ENCODE results near the gene ITCH. TPM values are rescaled to one million over a fixed set of nuclear protein-coding genes. Genes with fewer than 3 reads are reported as not detected.
"Not testable (repeated sequence)": the region's sequence is repeated elsewhere in the genome, so short reads cannot be mapped to it uniquely, and the experiment has no call there.

Gene ITCH
- total RNA-seq, 4 donors from 2014 or later, result 37.4 to 48.4 (median 43.4) TPM

- H3K4me3 ChIP-seq, result no peak overlapping the region
- no peaks in the 10 kb centered on the region for H3K9me3 ChIP-seq
- no peaks in the 10 kb centered on the region for H3K4me1 ChIP-seq
- H3K36me3 ChIP-seq, result peaks cover 29% of the 10 kb centered on the region
- WGBS, result 93% methylated on average over 1 of the region's 1 CpG
- no peaks in the 10 kb centered on the region for H3K27me3 ChIP-seq
- DNase-seq (ENCODE audit: low spot score in 2 of 2), result no peak
- no peak overlapping the region for H3K27ac ChIP-seq
- TF ChIP-seq POLR2AphosphoS5 (IDR thresholded peaks at IDR 0.05), result no peak
- no peak for TF ChIP-seq EP300 (IDR thresholded peaks at IDR 0.05)
- TF ChIP-seq CTCF (IDR thresholded peaks at IDR 0.05), result no peak
- no peak for TF ChIP-seq POLR2A (IDR thresholded peaks at IDR 0.05)
These were observed 72.5 kb downstream of the ITCH start for GRCh38 chr20:34435589-34435988.

GRCh38 chr20:34437330-34437986 is 74.4 kb downstream of the ITCH start:
- Histone ChIP-seq H3K36me3 (peaks cover 48% of the 10 kb centered on the region), H3K4me3 (no peak overlapping the region), H3K4me1 (no peaks in the 10 kb centered on the region), H3K9me3 (no peaks in the 10 kb centered on the region), H3K27me3 (no peaks in the 10 kb centered on the region), H3K27ac (no peak overlapping the region)
- TF ChIP-seq POLR2AphosphoS5 (IDR thresholded peaks at IDR 0.05), result no peak
- TF ChIP-seq POLR2A (IDR thresholded peaks at IDR 0.05), result no peak
- TF ChIP-seq EP300 (IDR thresholded peaks at IDR 0.05), result no peak
- TF ChIP-seq CTCF (IDR thresholded peaks at IDR 0.05), result no peak
- DNase-seq (ENCODE audit: low spot score in 2 of 2), result no peak
- WGBS, result 83% methylated on average over 6 of the region's 6 CpGs

- no peak overlapping the region for H3K27ac ChIP-seq
- no peaks in the 10 kb centered on the region for H3K4me1 ChIP-seq
- H3K36me3 ChIP-seq, result peaks cover 65% of the 10 kb centered on the region
- no peaks in the 10 kb centered on the region for H3K9me3 ChIP-seq
- TF ChIP-seq EP300 (IDR thresholded peaks at IDR 0.05), result no peak
- TF ChIP-seq POLR2AphosphoS5 (IDR thresholded peaks at IDR 0.05), result no peak
- TF ChIP-seq POLR2A (IDR thresholded peaks at IDR 0.05), result no peak
- no peak for TF ChIP-seq CTCF (IDR thresholded peaks at IDR 0.05)
- DNase-seq (ENCODE audit: low spot score in 2 of 2), result no peak
- 85% methylated on average over 5 of the region's 5 CpGs for WGBS
- H3K4me3 ChIP-seq, result no peak overlapping the region
- no peaks in the 10 kb centered on the region for H3K27me3 ChIP-seq
These were observed 76.1 kb downstream of the ITCH start for GRCh38 chr20:34439168-34439567.

- H3K27me3 ChIP-seq; DNase-seq (ENCODE audit: low spot score in 2 of 2); H3K4me3 ChIP-seq; H3K9me3 ChIP-seq; H3K4me1 ChIP-seq; H3K27ac ChIP-seq: not testable (repeated sequence)
- 94% methylated on average over 3 of the region's 3 CpGs for WGBS
- peaks cover 85% of the 10 kb centered on the region for H3K36me3 ChIP-seq
These were observed 78.3 kb downstream of the ITCH start for GRCh38 chr20:34441423-34441822.

- Histone ChIP-seq H3K4me3 (no peak overlapping the region), H3K9me3 (no peaks in the 10 kb centered on the region), H3K36me3 (peaks cover 90% of the 10 kb centered on the region), H3K27me3 (no peaks in the 10 kb centered on the region), H3K4me1 (no peaks in the 10 kb centered on the region), H3K27ac (no peak overlapping the region)
- 97% methylated on average over 3 of the region's 3 CpGs for WGBS
- no peak for DNase-seq (ENCODE audit: low spot score in 2 of 2)
- TF ChIP-seq CTCF (IDR thresholded peaks at IDR 0.05) (no peak), POLR2AphosphoS5 (IDR thresholded peaks at IDR 0.05) (no peak), POLR2A (IDR thresholded peaks at IDR 0.05) (no peak), EP300 (IDR thresholded peaks at IDR 0.05) (no peak)
These were observed 80.5 kb downstream of the ITCH start for GRCh38 chr20:34443546-34443945.
